ENCODE measurements around the gene GKN1. TPM values are rescaled to one million over a fixed set of nuclear protein-coding genes. Genes with fewer than 3 reads are reported as not detected.

Gene GKN1
- total RNA-seq, 1 experiment from 2014 or later, result not detected

- Histone ChIP-seq H2AFZ (ENCODE audit: low read length) (no peak overlapping the region), H4K20me1 (ENCODE audit: control insufficient read depth, insufficient read depth, insufficient read length) (no peaks in the 10 kb centered on the region), H3T11ph (ENCODE audit: low read length) (no peak overlapping the region), H2BK120ac (ENCODE audit: low read depth, low read length, poor library complexity, severe bottlenecking) (no peak overlapping the region), H2AK5ac (ENCODE audit: insufficient read length, low read length) (no peak overlapping the region), H3K9me3 (ENCODE audit: control insufficient read depth, low read depth, low read length) (no peaks in the 10 kb centered on the region), H3K4ac (ENCODE audit: low read depth, low read length) (no peak overlapping the region), H3K18ac (ENCODE audit: insufficient read length, low read depth, low read length) (no peak overlapping the region), H3K14ac (ENCODE audit: insufficient read depth, low read length) (no peak overlapping the region), H3K9ac (ENCODE audit: extremely low read depth, insufficient read length, low read length) (no peak overlapping the region), H4K8ac (replicated peaks; ENCODE audit: insufficient read length, low read depth, low read length) (no peak overlapping the region), H3K27ac (ENCODE audit: insufficient read length, low read depth, low read length) (no peak overlapping the region), H3K4me2 (ENCODE audit: insufficient read depth, insufficient read length, low read length) (no peak overlapping the region), H4K5ac (ENCODE audit: insufficient read length, low read depth, low read length) (no peak overlapping the region), H2BK12ac (ENCODE audit: insufficient read length, low read depth, low read length) (no peak overlapping the region), H3K23me2 (ENCODE audit: insufficient read length, low read depth, low read length, poor library complexity, severe bottlenecking) (no peaks in the 10 kb centered on the region), H3K79me2 (ENCODE audit: insufficient read depth, low read length) (no peaks in the 10 kb centered on the region), H3K56ac (ENCODE audit: insufficient read length, low read depth, low read length) (no peak overlapping the region), H3K23ac (ENCODE audit: insufficient read length, low read depth, low read length) (no peak overlapping the region), H2BK5ac (ENCODE audit: insufficient read length, low read length) (no peak overlapping the region), H2BK20ac (ENCODE audit: low read depth, low read length, poor library complexity, severe bottlenecking) (no peak overlapping the region), H4K91ac (ENCODE audit: insufficient read length, low read depth, low read length) (no peak overlapping the region), H2BK15ac (ENCODE audit: low read depth, low read length) (no peak overlapping the region), H3K4me1 (ENCODE audit: insufficient read depth, low read length) (no peaks in the 10 kb centered on the region), H3K27me3 (ENCODE audit: insufficient read depth, low read length) (no peaks in the 10 kb centered on the region), H3K79me1 (ENCODE audit: insufficient read depth, low read depth, low read length, poor library complexity, severe bottlenecking) (no peaks in the 10 kb centered on the region)
- Mint-ChIP-seq H3K4me3 (no peak overlapping the region), H3K27ac (no peak overlapping the region), H3K4me1 (peaks cover 4% of the 10 kb centered on the region in 2 experiments), H3K36me3 (ENCODE audit: insufficient read depth in 1 of 3, low read depth in 3 of 3) (no peaks in the 10 kb centered on the region), H3K9me3 (peaks cover 3 to 7% of the 10 kb centered on the region in 2 experiments; a peak in 2 of 5 replicates), H3K27me3 (ENCODE audit: low read depth) (peaks cover 7% of the 10 kb centered on the region)
- DNase-seq, result no peak
- WGBS (ENCODE audit: extremely low coverage, insufficient read length, low lambda C conversion rate), result no CpG with 5 or more reads among the region's 3 CpGs
- TF ChIP-seq CTCF (conservative IDR thresholded peaks at IDR 0.05), result no peak
Observed at GRCh38 chr2:68938938-68939337, 35.5 kb upstream of the GKN1 start.
